Glutamatergic neuron (in vitro differentiated cells): ENCODE measurements around the gene PPIP5K1. TPM values are rescaled to one million over a fixed set of nuclear protein-coding genes. Genes with fewer than 3 reads are reported as not detected.

Source experiments
- DNase-seq: peaks from one replicate; pipeline ENCODE4 v3.0.0; 2022
- H3K27ac Mint-ChIP-seq: one replicate; pipeline ENCODE4 v1.8.0; 2020; ENCODE audit warnings: mild to moderate bottlenecking, mixed read lengths, inconsistent platforms; ENCODE audit not compliant: unreplicated experiment
- H3K27me3 Mint-ChIP-seq: one replicate; pipeline ENCODE4 v1.8.0; 2020; ENCODE audit warnings: mild to moderate bottlenecking, moderate library complexity, mixed read lengths, inconsistent platforms; ENCODE audit not compliant: unreplicated experiment
- H3K36me3 Mint-ChIP-seq: one replicate; pipeline ENCODE4 v1.8.0; 2020; ENCODE audit warnings: mild to moderate bottlenecking, mixed read lengths, inconsistent platforms; ENCODE audit not compliant: unreplicated experiment
- H3K4me1 Mint-ChIP-seq: one replicate; pipeline ENCODE4 v1.8.0; 2020; ENCODE audit warnings: mild to moderate bottlenecking, low read depth, mixed read lengths, inconsistent platforms; ENCODE audit not compliant: unreplicated experiment
- H3K4me3 Mint-ChIP-seq: one replicate; pipeline ENCODE4 v1.8.0; 2020; ENCODE audit warnings: mild to moderate bottlenecking, mixed read lengths, inconsistent platforms; ENCODE audit not compliant: unreplicated experiment
- H3K9me3 Mint-ChIP-seq: one replicate; pipeline ENCODE4 v1.8.0; 2020; ENCODE audit warnings: mild to moderate bottlenecking, moderate library complexity, mixed read lengths, inconsistent platforms; ENCODE audit not compliant: unreplicated experiment
- total RNA-seq: library from RNA; stranded (reverse); fragmentation: NEBNext Ultra II Directional; extraction: Animal tissue kit (Norgen Biotek cat#: 25700); gene quantifications from one replicate; pipeline ENCODE4 v1.2.1, GENCODE V29; 2021; ENCODE audit not compliant: unreplicated experiment
- TF ChIP-seq, protein P1 (sequence below): fragments of 200-600 bp; sonication (generic); IDR thresholded peaks from one replicate; pipeline ENCODE4 v1.5.0; 2021; ENCODE audit not compliant: partially characterized antibody, unreplicated experiment

Gene PPIP5K1
- total RNA-seq, 1 donor from 2014 or later, result 66.4 TPM

DNA sequence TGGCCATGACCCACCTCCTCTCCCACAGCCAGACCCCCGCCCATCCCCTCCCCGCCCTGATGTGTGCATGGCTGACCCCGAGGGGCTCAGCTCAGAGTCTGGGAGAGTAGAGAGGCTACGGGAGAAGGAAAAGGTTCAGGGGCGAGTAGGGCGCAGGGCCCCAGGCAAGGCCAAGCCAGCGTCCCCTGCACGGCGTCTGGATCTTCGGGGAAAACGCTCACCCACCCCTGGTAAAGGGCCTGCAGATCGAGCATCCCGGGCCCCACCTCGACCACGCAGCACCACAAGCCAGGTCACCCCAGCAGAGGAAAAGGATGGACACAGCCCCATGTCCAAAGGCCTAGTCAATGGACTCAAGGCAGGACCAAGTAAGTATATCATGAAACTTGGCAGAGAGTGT, 60.9 kb downstream of the PPIP5K1 start:
- TF ChIP-seq, protein P1, sequence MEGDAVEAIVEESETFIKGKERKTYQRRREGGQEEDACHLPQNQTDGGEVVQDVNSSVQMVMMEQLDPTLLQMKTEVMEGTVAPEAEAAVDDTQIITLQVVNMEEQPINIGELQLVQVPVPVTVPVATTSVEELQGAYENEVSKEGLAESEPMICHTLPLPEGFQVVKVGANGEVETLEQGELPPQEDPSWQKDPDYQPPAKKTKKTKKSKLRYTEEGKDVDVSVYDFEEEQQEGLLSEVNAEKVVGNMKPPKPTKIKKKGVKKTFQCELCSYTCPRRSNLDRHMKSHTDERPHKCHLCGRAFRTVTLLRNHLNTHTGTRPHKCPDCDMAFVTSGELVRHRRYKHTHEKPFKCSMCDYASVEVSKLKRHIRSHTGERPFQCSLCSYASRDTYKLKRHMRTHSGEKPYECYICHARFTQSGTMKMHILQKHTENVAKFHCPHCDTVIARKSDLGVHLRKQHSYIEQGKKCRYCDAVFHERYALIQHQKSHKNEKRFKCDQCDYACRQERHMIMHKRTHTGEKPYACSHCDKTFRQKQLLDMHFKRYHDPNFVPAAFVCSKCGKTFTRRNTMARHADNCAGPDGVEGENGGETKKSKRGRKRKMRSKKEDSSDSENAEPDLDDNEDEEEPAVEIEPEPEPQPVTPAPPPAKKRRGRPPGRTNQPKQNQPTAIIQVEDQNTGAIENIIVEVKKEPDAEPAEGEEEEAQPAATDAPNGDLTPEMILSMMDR, result no peak
- Mint-ChIP-seq H3K27ac (no peak overlapping the region), H3K36me3 (peaks cover 22% of the 10 kb centered on the region), H3K9me3 (peaks cover 30% of the 10 kb centered on the region), H3K4me1 (peaks cover 17% of the 10 kb centered on the region), H3K27me3 (peaks cover 18% of the 10 kb centered on the region), H3K4me3 (no peak overlapping the region)
- no peak for DNase-seq

DNA sequence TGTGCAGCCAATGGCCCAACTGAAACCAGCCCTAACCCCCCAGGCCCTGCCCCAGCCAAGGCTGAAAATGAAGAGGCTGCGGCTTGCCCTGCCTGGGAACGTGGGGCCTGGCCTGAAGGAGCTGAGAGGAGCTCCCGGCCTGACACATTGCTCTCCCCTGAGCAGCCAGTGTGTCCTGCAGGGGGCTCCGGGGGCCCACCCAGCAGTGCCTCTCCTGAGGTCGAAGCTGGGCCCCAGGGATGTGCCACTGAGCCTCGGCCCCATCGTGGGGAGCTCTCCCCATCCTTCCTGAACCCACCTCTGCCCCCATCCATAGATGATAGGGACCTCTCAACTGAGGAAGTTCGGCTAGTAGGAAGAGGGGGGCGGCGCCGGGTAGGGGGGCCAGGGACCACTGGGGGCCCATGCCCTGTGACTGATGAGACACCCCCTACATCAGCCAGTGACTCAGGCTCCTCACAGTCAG, 61.4 kb downstream of the PPIP5K1 start:
- Mint-ChIP-seq H3K9me3 (peaks cover 36% of the 10 kb centered on the region), H3K4me1 (peaks cover 13% of the 10 kb centered on the region), H3K27me3 (peaks cover 20% of the 10 kb centered on the region), H3K4me3 (no peak overlapping the region), H3K27ac (no peak overlapping the region), H3K36me3 (peaks cover 28% of the 10 kb centered on the region)
- TF ChIP-seq, protein P1, result no peak
- DNase-seq, result no peak

DNA sequence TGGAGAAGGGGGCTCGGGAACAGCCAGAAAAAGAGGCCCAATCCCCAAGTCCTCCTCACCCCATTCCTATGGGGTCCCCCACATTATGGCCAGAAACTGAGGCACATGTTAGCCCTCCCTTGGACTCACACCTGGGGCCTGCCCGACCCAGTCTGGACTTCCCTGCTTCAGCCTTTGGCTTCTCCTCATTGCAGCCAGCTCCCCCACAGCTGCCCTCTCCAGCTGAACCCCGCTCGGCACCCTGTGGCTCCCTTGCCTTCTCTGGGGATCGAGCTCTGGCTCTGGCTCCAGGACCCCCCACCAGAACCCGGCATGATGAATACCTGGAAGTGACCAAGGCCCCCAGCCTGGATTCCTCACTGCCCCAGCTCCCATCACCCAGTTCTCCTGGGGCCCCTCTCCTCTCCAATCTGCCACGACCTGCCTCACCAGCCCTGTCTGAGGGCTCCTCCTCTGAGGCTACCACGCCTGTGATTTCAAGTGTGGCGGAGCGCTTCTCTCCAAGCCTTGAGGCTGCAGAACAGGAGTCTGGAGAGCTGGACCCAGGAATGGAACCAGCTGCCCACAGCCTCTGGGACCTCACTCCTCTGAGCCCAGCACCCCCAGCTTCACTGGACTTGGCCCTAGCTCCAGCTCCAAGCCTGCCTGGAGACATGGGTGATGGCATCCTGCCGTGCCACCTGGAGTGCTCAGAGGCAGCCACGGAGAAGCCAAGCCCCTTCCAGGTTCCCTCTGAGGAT, 62.0 kb downstream of the PPIP5K1 start:
- Mint-ChIP-seq H3K4me1 (peaks cover 9% of the 10 kb centered on the region), H3K4me3 (no peak overlapping the region), H3K9me3 (peaks cover 40% of the 10 kb centered on the region), H3K27me3 (peaks cover 22% of the 10 kb centered on the region), H3K27ac (no peak overlapping the region), H3K36me3 (peaks cover 34% of the 10 kb centered on the region)
- TF ChIP-seq, protein P1, result no peak
- DNase-seq, result no peak

DNA sequence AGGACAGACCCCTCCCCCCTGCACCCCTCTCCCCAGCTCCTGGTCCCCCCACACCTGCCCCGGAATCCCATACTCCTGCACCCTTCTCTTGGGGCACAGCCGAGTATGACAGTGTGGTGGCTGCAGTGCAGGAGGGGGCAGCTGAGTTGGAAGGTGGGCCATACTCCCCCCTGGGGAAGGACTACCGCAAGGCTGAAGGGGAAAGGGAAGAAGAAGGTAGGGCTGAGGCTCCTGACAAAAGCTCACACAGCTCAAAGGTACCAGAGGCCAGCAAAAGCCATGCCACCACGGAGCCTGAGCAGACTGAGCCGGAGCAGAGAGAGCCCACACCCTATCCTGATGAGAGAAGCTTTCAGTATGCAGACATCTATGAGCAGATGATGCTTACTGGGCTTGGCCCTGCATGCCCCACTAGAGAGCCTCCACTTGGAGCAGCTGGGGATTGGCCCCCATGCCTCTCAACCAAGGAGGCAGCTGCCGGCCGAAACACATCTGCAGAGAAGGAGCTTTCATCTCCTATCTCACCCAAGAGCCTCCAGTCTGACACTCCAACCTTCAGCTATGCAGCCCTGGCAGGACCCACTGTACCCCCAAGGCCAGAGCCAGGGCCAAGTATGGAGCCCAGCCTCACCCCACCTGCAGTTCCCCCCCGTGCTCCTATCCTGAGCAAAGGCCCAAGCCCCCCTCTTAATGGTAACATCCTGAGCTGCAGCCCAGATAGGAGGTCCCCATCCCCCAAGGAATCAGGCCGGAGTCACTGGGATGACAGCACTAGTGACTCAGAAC, 62.8 kb downstream of the PPIP5K1 start:
- peaks cover 24% of the 10 kb centered on the region for H3K27me3 Mint-ChIP-seq
- peaks cover 46% of the 10 kb centered on the region for H3K9me3 Mint-ChIP-seq
- TF ChIP-seq, protein P1, result no peak
- H3K4me3 Mint-ChIP-seq, result no peak overlapping the region
- peaks cover 9% of the 10 kb centered on the region for H3K4me1 Mint-ChIP-seq
- no peak for DNase-seq
- no peak overlapping the region for H3K27ac Mint-ChIP-seq
- H3K36me3 Mint-ChIP-seq, result peaks cover 42% of the 10 kb centered on the region
